ENCODE data around the gene HADHA.

GRCh38 chr2:26196683-26197418 lies 47.6 kb downstream of the HADHA start:
- no peak for TF ChIP-seq CTCF (IDR thresholded peaks at IDR 0.05; ENCODE audit: low read length)
- TF ChIP-seq EZH2phosphoT487 (IDR thresholded peaks at IDR 0.05; ENCODE audit: low read length), result no peak
- TF ChIP-seq EZH2 (optimal IDR thresholded peaks at IDR 0.05; ENCODE audit: low read depth, low read length), result no peak
